RWPE2 (cell line): ENCODE measurements around the gene BACE2.

Experiments
- ATAC-seq: fragments of 200-7000 bp; cut with Tn5 transposase; 3 replicates; pipeline ENCODE4 v1.9.1; 2021; ENCODE audit warnings: low read depth
- DNase-seq: peaks from one replicate; pipeline ENCODE4 v3.0.0-alpha.2; 2020; ENCODE audit warnings: low spot score
- H3K27ac ChIP-seq: fragments of 450-650 bp; 2 replicates; pipeline ENCODE4 v1.5.1; 2017; ENCODE audit warnings: mild to moderate bottlenecking; ENCODE audit not compliant: poor library complexity, severe bottlenecking
- H3K27me3 ChIP-seq: fragments of 250-450 bp; sonication (Bioruptor Pico); 2 replicates; pipeline ENCODE4 v1.5.1; 2021; ENCODE audit warnings: mild to moderate bottlenecking, moderate library complexity; ENCODE audit not compliant: insufficient read depth, poor library complexity, severe bottlenecking
- H3K36me3 ChIP-seq: fragments of 250-450 bp; sonication (Bioruptor Pico); 2 replicates; pipeline ENCODE4 v1.5.1; 2020; ENCODE audit warnings: low read depth, mild to moderate bottlenecking, moderate library complexity
- H3K4me1 ChIP-seq: fragments of 250-450 bp; sonication (Bioruptor Pico); 2 replicates; pipeline ENCODE4 v1.5.1; 2021; ENCODE audit warnings: mild to moderate bottlenecking, moderate library complexity; ENCODE audit not compliant: insufficient read depth, poor library complexity, severe bottlenecking
- H3K4me3 ChIP-seq: fragments of 250-450 bp; sonication (Bioruptor Pico); 2 replicates; pipeline ENCODE4 v1.5.1; 2021; ENCODE audit warnings: mild to moderate bottlenecking, moderate library complexity; ENCODE audit not compliant: severe bottlenecking
- H3K9me3 ChIP-seq: fragments of 250-450 bp; sonication (Bioruptor Pico); 2 replicates; pipeline ENCODE4 v1.5.1; 2021; ENCODE audit warnings: mild to moderate bottlenecking, moderate library complexity; ENCODE audit not compliant: severe bottlenecking
- TF ChIP-seq, protein P1 (sequence below): fragments of 450-650 bp; IDR thresholded peaks from one replicate; pipeline ENCODE4 v1.5.1; 2017; ENCODE audit warnings: mild to moderate bottlenecking, moderate library complexity; ENCODE audit not compliant: poor library complexity, severe bottlenecking

BACE2 gene

DNA sequence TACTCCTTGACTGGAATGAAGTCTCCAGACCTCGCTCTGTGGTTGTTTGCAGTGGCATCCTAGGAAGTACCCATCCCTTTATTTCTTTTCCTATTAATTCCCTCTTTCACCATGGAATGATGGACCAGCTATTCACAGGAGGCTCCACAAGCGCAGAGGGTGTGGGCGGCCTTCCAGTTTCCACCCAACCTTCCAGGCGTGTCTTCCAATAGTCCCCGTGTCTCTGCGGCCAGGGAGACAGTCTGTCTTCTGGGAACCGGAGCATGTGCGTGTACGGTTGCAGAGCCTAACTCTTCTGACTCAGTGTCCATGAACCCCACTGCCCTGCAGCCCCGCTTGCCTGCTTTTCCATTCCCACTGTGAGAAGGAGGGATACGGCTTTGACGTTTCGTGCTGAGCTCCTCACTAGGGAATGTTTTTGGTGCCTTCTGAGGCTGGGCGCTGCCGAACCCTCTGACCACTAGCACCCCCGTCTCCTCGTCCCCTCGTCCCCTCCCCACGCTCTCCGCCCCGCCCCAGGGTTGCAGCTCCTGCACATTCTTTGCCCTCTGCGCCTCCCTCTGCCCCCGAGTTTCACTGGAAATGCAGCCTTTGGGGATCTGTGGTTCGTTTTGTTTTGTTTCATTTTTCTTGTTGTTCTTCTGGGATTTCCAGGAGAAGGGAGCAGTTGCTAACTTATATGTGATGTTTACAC is 122.3 kb downstream of the BACE2 start:
- Histone ChIP-seq H3K4me1 (no peaks in the 10 kb centered on the region), H3K27ac (no peak overlapping the region), H3K27me3 (peaks cover 3% of the 10 kb centered on the region), H3K9me3 (no peaks in the 10 kb centered on the region), H3K36me3 (no peaks in the 10 kb centered on the region), H3K4me3 (no peak overlapping the region)
- ATAC-seq: no peak
- TF ChIP-seq, protein P1, sequence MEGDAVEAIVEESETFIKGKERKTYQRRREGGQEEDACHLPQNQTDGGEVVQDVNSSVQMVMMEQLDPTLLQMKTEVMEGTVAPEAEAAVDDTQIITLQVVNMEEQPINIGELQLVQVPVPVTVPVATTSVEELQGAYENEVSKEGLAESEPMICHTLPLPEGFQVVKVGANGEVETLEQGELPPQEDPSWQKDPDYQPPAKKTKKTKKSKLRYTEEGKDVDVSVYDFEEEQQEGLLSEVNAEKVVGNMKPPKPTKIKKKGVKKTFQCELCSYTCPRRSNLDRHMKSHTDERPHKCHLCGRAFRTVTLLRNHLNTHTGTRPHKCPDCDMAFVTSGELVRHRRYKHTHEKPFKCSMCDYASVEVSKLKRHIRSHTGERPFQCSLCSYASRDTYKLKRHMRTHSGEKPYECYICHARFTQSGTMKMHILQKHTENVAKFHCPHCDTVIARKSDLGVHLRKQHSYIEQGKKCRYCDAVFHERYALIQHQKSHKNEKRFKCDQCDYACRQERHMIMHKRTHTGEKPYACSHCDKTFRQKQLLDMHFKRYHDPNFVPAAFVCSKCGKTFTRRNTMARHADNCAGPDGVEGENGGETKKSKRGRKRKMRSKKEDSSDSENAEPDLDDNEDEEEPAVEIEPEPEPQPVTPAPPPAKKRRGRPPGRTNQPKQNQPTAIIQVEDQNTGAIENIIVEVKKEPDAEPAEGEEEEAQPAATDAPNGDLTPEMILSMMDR: no peak
- no peak for DNase-seq

DNA sequence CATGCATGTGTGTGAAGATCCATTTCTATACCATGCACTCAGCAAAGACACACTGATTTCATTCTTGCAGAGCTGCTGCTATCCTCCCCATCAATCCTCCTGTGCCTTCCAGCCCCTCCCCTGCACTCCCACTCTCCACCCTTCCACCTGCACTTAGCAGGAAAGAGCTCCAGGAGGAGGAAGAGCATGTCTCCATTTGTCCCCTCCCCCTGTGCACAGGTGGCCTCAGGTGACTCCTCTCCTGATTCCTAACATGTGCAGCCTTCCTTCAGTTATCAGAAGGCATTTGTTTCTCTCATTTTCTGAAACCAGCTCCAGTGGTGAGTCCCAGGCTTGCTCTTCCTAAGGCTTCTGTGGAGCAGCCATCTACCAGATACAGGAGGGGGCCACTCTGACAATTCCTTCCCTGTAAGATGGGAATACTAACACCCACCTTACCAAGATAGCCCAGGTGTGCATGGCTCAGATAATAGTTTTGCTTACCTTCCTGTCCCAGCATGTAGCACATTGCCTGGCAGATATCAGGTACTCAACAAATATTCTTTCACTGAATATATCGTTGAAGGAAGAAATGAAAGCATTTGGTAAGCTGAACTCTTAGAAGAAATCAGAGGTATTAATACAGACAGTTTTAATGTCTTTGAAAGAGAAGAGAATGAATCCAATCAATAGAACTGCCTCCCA is 126.7 kb downstream of the BACE2 start:
- no peak overlapping the region for H3K27ac ChIP-seq
- H3K36me3 ChIP-seq: no peaks in the 10 kb centered on the region
- no peak for ATAC-seq
- TF ChIP-seq, protein P1: no peak
- no peak overlapping the region for H3K4me3 ChIP-seq
- no peak for DNase-seq
- no peaks in the 10 kb centered on the region for H3K9me3 ChIP-seq
- H3K27me3 ChIP-seq: no peaks in the 10 kb centered on the region
- H3K4me1 ChIP-seq: no peaks in the 10 kb centered on the region

- Histone ChIP-seq H3K4me1 (no peaks in the 10 kb centered on the region), H3K9me3 (no peaks in the 10 kb centered on the region), H3K27me3 (no peaks in the 10 kb centered on the region), H3K27ac (no peak overlapping the region), H3K4me3 (no peak overlapping the region), H3K36me3 (no peaks in the 10 kb centered on the region)
- ATAC-seq (no peak), DNase-seq (no peak)
- TF ChIP-seq, protein P1: no peak
Measured at GRCh38 chr21:41295721-41296254, 127.8 kb downstream of the BACE2 start.

DNA sequence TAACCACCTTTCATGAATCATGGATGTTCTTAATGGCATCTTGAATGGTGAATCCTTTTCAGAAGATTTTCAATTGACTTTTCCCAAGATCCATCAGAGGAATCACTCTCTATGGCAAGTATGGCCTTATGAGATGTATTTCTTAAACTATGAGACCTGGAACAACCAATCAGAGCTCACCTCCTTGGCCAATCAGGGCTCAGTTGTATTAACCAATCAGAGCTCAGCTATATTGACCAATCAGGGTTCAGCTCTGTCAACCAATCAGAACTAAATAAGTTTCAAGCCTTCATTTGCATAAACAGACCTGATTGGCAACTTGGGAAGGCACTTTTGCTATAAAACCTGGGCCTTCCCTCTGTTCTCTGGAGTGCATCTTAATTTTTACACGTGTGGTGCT is 135.0 kb downstream of the BACE2 start:
- no peak for DNase-seq
- TF ChIP-seq, protein P1: no peak
- no peak overlapping the region for H3K4me3 ChIP-seq
- no peak overlapping the region for H3K27ac ChIP-seq
- no peak for ATAC-seq
- no peaks in the 10 kb centered on the region for H3K4me1 ChIP-seq
- no peaks in the 10 kb centered on the region for H3K36me3 ChIP-seq
- no peaks in the 10 kb centered on the region for H3K9me3 ChIP-seq
- no peaks in the 10 kb centered on the region for H3K27me3 ChIP-seq
